Smooth muscle cell (in vitro differentiated cells): ENCODE results near the gene SMPDL3A. TPM values are rescaled to one million over a fixed set of nuclear protein-coding genes. Genes with fewer than 3 reads are reported as not detected.

Experiments used
- DNase-seq: peaks from one replicate; lab custom pipeline; 2025; ENCODE audit not compliant: unreplicated experiment; lab: John Stamatoyannopoulos, UW
- H2AFZ ChIP-seq: fragments of 200-600 bp; sonication (generic); 2 replicates; pipeline ENCODE4 v1.6.0; 2016; ENCODE audit warnings: antibody characterized with exemption, low read depth, mild to moderate bottlenecking
- H3F3A ChIP-seq: fragments of 200-600 bp; sonication (generic); 2 replicates; pipeline ENCODE4 v1.6.0; 2017; ENCODE audit warnings: antibody characterized with exemption, low read depth
- H3K27ac ChIP-seq: fragments of 200-600 bp; sonication (generic); 2 replicates; pipeline ENCODE4 v1.5.1; 2016; ENCODE audit warnings: low read depth, mild to moderate bottlenecking
- H3K27me3 ChIP-seq: fragments of 200-600 bp; sonication (generic); 2 replicates; pipeline ENCODE4 v1.6.1; 2016; ENCODE audit warnings: low read depth, mild to moderate bottlenecking
- H3K36me3 ChIP-seq: fragments of 200-600 bp; sonication (generic); 2 replicates; pipeline ENCODE4 v1.5.1; 2016; ENCODE audit warnings: low read depth
- H3K4me1 ChIP-seq: fragments of 200-600 bp; sonication (generic); 2 replicates; pipeline ENCODE4 v1.5.1; 2016; ENCODE audit warnings: low read depth
- H3K4me2 ChIP-seq: fragments of 200-600 bp; sonication (generic); 2 replicates; pipeline ENCODE4 v1.6.0; 2016; ENCODE audit warnings: mild to moderate bottlenecking
- H3K4me3 ChIP-seq: fragments of 200-600 bp; sonication (generic); 2 replicates; pipeline ENCODE4 v1.5.1; 2016; ENCODE audit warnings: mild to moderate bottlenecking
- H3K79me2 ChIP-seq: fragments of 200-600 bp; sonication (generic); 2 replicates; pipeline ENCODE4 v1.6.0; 2016; ENCODE audit warnings: low read depth, mild to moderate bottlenecking
- H3K9ac ChIP-seq: fragments of 200-600 bp; sonication (generic); 2 replicates; pipeline ENCODE4 v1.6.0; 2016; ENCODE audit warnings: low read depth
- H3K9me3 ChIP-seq: fragments of 200-600 bp; sonication (generic); replicated peaks from 2 replicates; pipeline ENCODE4 v1.5.1; 2016; ENCODE audit warnings: low read depth
- H4K20me1 ChIP-seq: fragments of 200-600 bp; sonication (generic); 2 replicates; pipeline ENCODE4 v1.6.0; 2016; ENCODE audit warnings: low read depth
- CTCF ChIP-seq: fragments of 200-600 bp; sonication (generic); IDR thresholded peaks from 2 replicates; pipeline ENCODE4 v1.5.1; 2017; ENCODE audit warnings: borderline replicate concordance, mild to moderate bottlenecking, antibody characterized with exemption; ENCODE audit not compliant: insufficient read depth, poor library complexity, severe bottlenecking
- WGBS: methylation state at CpG from one replicate; pipeline ENCODE4 v1.1.7; 2016; ENCODE audit warnings: low lambda C conversion rate; 5-methylcytosine and 5-hydroxymethylcytosine counted together
- polyA plus RNA-seq: library from polyadenylated mRNA; unstranded; fragments of >200 nt; fragmentation: Nextera tagmentation; extraction: Ambion mirVana; gene quantifications from 2 replicates; pipeline ENCODE4 v1.2.1, GENCODE V29; 2016
- total RNA-seq: library from RNA; depleted of rRNA; stranded (reverse); fragments of >200 nt; gene quantifications from 2 replicates; pipeline ENCODE4 v1.2.3, GENCODE V29; 2014

SMPDL3A gene
- total and polyA plus RNA-seq, 2 experiments from 2014 or later: 2.3 to 14.5 TPM

- Histone ChIP-seq H3K4me3 (no peak overlapping the region), H2AFZ (no peak overlapping the region), H3K4me2 (no peak overlapping the region), H3K27me3 (no peaks in the 10 kb centered on the region), H3K9ac (no peak overlapping the region), H3K27ac (no peak overlapping the region), H3K4me1 (no peaks in the 10 kb centered on the region), H3K9me3 (no peaks in the 10 kb centered on the region), H4K20me1 (no peaks in the 10 kb centered on the region), H3F3A (no peaks in the 10 kb centered on the region), H3K79me2 (no peaks in the 10 kb centered on the region), H3K36me3 (no peaks in the 10 kb centered on the region)
- DNase-seq: no peak
- 85% methylated on average over 5 of the region's 5 CpGs for WGBS
- TF ChIP-seq CTCF: no peak
Observed at GRCh38 chr6:122753688-122754056, 35.4 kb upstream of the SMPDL3A start.

- Histone ChIP-seq H3K27me3 (no peaks in the 10 kb centered on the region), H3K27ac (no peak overlapping the region), H3K4me1 (no peaks in the 10 kb centered on the region), H3K36me3 (no peaks in the 10 kb centered on the region), H3K79me2 (no peaks in the 10 kb centered on the region), H2AFZ (no peak overlapping the region), H3K4me2 (no peak overlapping the region), H3K9me3 (no peaks in the 10 kb centered on the region), H4K20me1 (no peaks in the 10 kb centered on the region), H3K4me3 (no peak overlapping the region), H3K9ac (no peak overlapping the region), H3F3A (no peaks in the 10 kb centered on the region)
- DNase-seq: no peak
- 83% methylated on average over 5 of the region's 5 CpGs for WGBS
- TF ChIP-seq CTCF: no peak
Observed at GRCh38 chr6:122754191-122754731, 34.8 kb upstream of the SMPDL3A start.

- H3K27me3 ChIP-seq: no peaks in the 10 kb centered on the region
- H2AFZ ChIP-seq: no peak overlapping the region
- 57% methylated on average over 9 of the region's 9 CpGs for WGBS
- H3K4me3 ChIP-seq: no peak overlapping the region
- H3K9ac ChIP-seq: no peak overlapping the region
- H3K79me2 ChIP-seq: no peaks in the 10 kb centered on the region
- no peak for DNase-seq
- TF ChIP-seq CTCF: no peak
- H3F3A ChIP-seq: no peaks in the 10 kb centered on the region
- H3K36me3 ChIP-seq: no peaks in the 10 kb centered on the region
- H3K4me2 ChIP-seq: no peak overlapping the region
- H3K9me3 ChIP-seq: no peaks in the 10 kb centered on the region
- no peaks in the 10 kb centered on the region for H4K20me1 ChIP-seq
- no peak overlapping the region for H3K27ac ChIP-seq
- H3K4me1 ChIP-seq: no peaks in the 10 kb centered on the region
Observed at GRCh38 chr6:122755901-122756300, 33.2 kb upstream of the SMPDL3A start.

- Histone ChIP-seq H2AFZ (no peak overlapping the region), H3K27me3 (no peaks in the 10 kb centered on the region), H4K20me1 (no peaks in the 10 kb centered on the region), H3F3A (no peaks in the 10 kb centered on the region), H3K36me3 (no peaks in the 10 kb centered on the region), H3K9ac (no peak overlapping the region), H3K4me2 (no peak overlapping the region), H3K9me3 (no peaks in the 10 kb centered on the region), H3K27ac (no peak overlapping the region), H3K4me3 (no peak overlapping the region), H3K79me2 (no peaks in the 10 kb centered on the region), H3K4me1 (no peaks in the 10 kb centered on the region)
- DNase-seq: no peak
- no peak for TF ChIP-seq CTCF
- WGBS: 68% methylated on average over 1 of the region's 1 CpG
Observed at GRCh38 chr6:122758927-122759334, 30.1 kb upstream of the SMPDL3A start.
